Urinary bladder (tissue), 4 donors: ENCODE measurements around the gene COBL. TPM values are rescaled to one million over a fixed set of nuclear protein-coding genes. Genes with fewer than 3 reads are reported as not detected.

Experiments used
- DNase-seq: peaks from one replicate; pipeline ENCODE4 v3.0.0-alpha.2; 2015; ENCODE audit errors: extremely low spot score
- H3K27ac ChIP-seq: one replicate; pipeline ENCODE4 v1.5.1; 2013; ENCODE audit warnings: low read depth, mild to moderate bottlenecking, moderate library complexity
- H3K36me3 ChIP-seq: one replicate; pipeline ENCODE4 v1.6.1; 2013; ENCODE audit warnings: mild to moderate bottlenecking, moderate library complexity; ENCODE audit not compliant: insufficient read depth
- H3K4me1 ChIP-seq: one replicate; pipeline ENCODE4 v1.6.1; 2013; ENCODE audit warnings: mild to moderate bottlenecking, moderate library complexity; ENCODE audit not compliant: insufficient read depth
- H3K4me3 ChIP-seq: one replicate; pipeline ENCODE4 v1.5.1; 2013; ENCODE audit warnings: low read depth, low read length
- WGBS: extraction: QIAGEN DNeasy Blood & Tissue Kit; methylation state at CpG from one replicate; pipeline ENCODE4 v1.1.7; 2013; 5-methylcytosine and 5-hydroxymethylcytosine counted together
- polyA plus RNA-seq: library from polyadenylated mRNA; stranded (reverse); fragments of 200-250 nt; gene quantifications from one replicate; pipeline ENCODE4 v1.2.3, GENCODE V29; 2013
- total RNA-seq: library from RNA; depleted of rRNA; stranded (reverse); fragments of >200 nt; gene quantifications from one replicate; pipeline ENCODE4 v1.2.3, GENCODE V29; 2014
- donor health status: healthy with polysubstance abuse.
- donor health status: healthy.

Gene COBL
- total and polyA plus RNA-seq, 2 donors = 1.6 to 3.3 TPM

- 94% methylated on average over 6 of the region's 6 CpGs for WGBS
- no peaks in the 10 kb centered on the region for H3K36me3 ChIP-seq
- H3K4me1 ChIP-seq = no peaks in the 10 kb centered on the region
- no peak for DNase-seq
- H3K4me3 ChIP-seq = no peak overlapping the region
- no peak overlapping the region for H3K27ac ChIP-seq
These were observed 24.3 kb upstream of the COBL start for GRCh38 chr7:51340936-51341335.

- WGBS = 66% methylated on average over 9 of the region's 9 CpGs
- H3K36me3 ChIP-seq = no peaks in the 10 kb centered on the region
- DNase-seq = no peak
- H3K27ac ChIP-seq = no peak overlapping the region
- H3K4me1 ChIP-seq = no peaks in the 10 kb centered on the region
- H3K4me3 ChIP-seq = no peak overlapping the region
These were observed 23.6 kb upstream of the COBL start for GRCh38 chr7:51340029-51340838.

GRCh38 chr7:51335057-51335456, 18.4 kb upstream of the COBL start:
- Histone ChIP-seq H3K36me3 (no peaks in the 10 kb centered on the region), H3K4me1 (no peaks in the 10 kb centered on the region), H3K4me3 (no peak overlapping the region), H3K27ac (no peak overlapping the region)
- WGBS = 86% methylated on average over 2 of the region's 2 CpGs
- no peak for DNase-seq

GRCh38 chr7:51329696-51330263, 13.2 kb upstream of the COBL start:
- Histone ChIP-seq H3K4me3 (no peak overlapping the region), H3K4me1 (no peaks in the 10 kb centered on the region), H3K27ac (no peak overlapping the region), H3K36me3 (no peaks in the 10 kb centered on the region)
- 92% methylated on average over 4 of the region's 4 CpGs for WGBS
- DNase-seq = no peak

GRCh38 chr7:51328351-51328801, 11.8 kb upstream of the COBL start:
- Histone ChIP-seq H3K36me3 (no peaks in the 10 kb centered on the region), H3K4me3 (no peak overlapping the region), H3K4me1 (no peaks in the 10 kb centered on the region), H3K27ac (no peak overlapping the region)
- DNase-seq = no peak
- WGBS = 90% methylated on average over 1 of the region's 1 CpG

- WGBS = 49% methylated on average over 6 of the region's 6 CpGs
- Histone ChIP-seq H3K4me1 (no peaks in the 10 kb centered on the region), H3K27ac (no peak overlapping the region), H3K36me3 (no peaks in the 10 kb centered on the region), H3K4me3 (no peak overlapping the region)
- DNase-seq = no peak
These were observed 10.7 kb upstream of the COBL start for GRCh38 chr7:51327287-51327717.

GRCh38 chr7:51326656-51327286, 10.2 kb upstream of the COBL start:
- Histone ChIP-seq H3K4me3 (no peak overlapping the region), H3K4me1 (no peaks in the 10 kb centered on the region), H3K27ac (no peak overlapping the region), H3K36me3 (no peaks in the 10 kb centered on the region)
- 57% methylated on average over 14 of the region's 14 CpGs for WGBS
- no peak for DNase-seq

- DNase-seq = no peak
- H3K36me3 ChIP-seq = no peaks in the 10 kb centered on the region
- H3K27ac ChIP-seq = no peak overlapping the region
- H3K4me3 ChIP-seq = no peak overlapping the region
- H3K4me1 ChIP-seq = no peaks in the 10 kb centered on the region
These were observed 9.3 kb upstream of the COBL start for GRCh38 chr7:51325908-51326307.

GRCh38 chr7:51325261-51325676, 8.7 kb upstream of the COBL start:
- Histone ChIP-seq H3K36me3 (no peaks in the 10 kb centered on the region), H3K4me1 (no peaks in the 10 kb centered on the region), H3K4me3 (no peak overlapping the region), H3K27ac (no peak overlapping the region)
- DNase-seq = no peak
- 87% methylated on average over 6 of the region's 6 CpGs for WGBS

- Histone ChIP-seq H3K27ac (no peak overlapping the region), H3K4me1 (no peaks in the 10 kb centered on the region), H3K36me3 (no peaks in the 10 kb centered on the region), H3K4me3 (no peak overlapping the region)
- no peak for DNase-seq
- WGBS = 74% methylated on average over 11 of the region's 11 CpGs
These were observed 7.7 kb upstream of the COBL start for GRCh38 chr7:51324206-51324898.

GRCh38 chr7:51321961-51322515, 5.4 kb upstream of the COBL start:
- Histone ChIP-seq H3K27ac (no peak overlapping the region), H3K4me3 (no peak overlapping the region), H3K4me1 (no peaks in the 10 kb centered on the region), H3K36me3 (no peaks in the 10 kb centered on the region)
- WGBS = 81% methylated on average over 11 of the region's 11 CpGs
- DNase-seq = no peak

- Histone ChIP-seq H3K4me3 (no peak overlapping the region), H3K36me3 (no peaks in the 10 kb centered on the region), H3K4me1 (no peaks in the 10 kb centered on the region), H3K27ac (no peak overlapping the region)
- WGBS = 63% methylated on average over 6 of the region's 6 CpGs
- no peak for DNase-seq
These were observed 2.4 kb upstream of the COBL start for GRCh38 chr7:51318886-51319579.

GRCh38 chr7:51318001-51318400, 1.4 kb upstream of the COBL start:
- Histone ChIP-seq H3K27ac (no peak overlapping the region), H3K4me1 (no peaks in the 10 kb centered on the region), H3K4me3 (no peak overlapping the region), H3K36me3 (no peaks in the 10 kb centered on the region)
- no peak for DNase-seq
- 90% methylated on average over 9 of the region's 9 CpGs for WGBS
